ENCODE results near the gene TXNIP. TPM values are rescaled to one million over a fixed set of nuclear protein-coding genes. Genes with fewer than 3 reads are reported as not detected.
A peak's percentile ranks its signal among the peaks of the same experiment; 100 is the strongest.

Gene TXNIP
- total RNA-seq, 1 donor from 2014 or later = 107 TPM

DNA sequence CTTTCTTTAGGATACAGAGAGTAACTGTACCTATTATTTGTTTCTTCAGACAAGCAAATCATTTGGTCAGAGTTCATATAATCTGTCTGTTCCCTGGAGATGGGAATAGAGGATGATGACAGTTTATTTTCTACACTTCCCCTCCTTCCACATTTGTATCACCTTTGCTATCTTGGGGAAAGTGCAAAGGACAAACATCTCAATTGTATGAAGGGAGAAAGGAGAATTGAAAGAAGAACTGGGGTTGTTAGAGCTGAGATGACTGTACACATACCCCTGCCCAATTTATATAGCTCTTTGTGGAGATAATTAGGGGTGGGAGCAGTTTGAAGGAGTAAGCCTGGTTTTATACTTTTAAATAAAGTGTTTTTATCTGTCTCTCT is 17.9 kb downstream of the TXNIP start:
- Mint-ChIP-seq H3K36me3 (ENCODE audit: low read depth, unreplicated experiment) (no peaks in the 10 kb centered on the region), H3K9me3 (ENCODE audit: unreplicated experiment) (no peaks in the 10 kb centered on the region), H3K4me1 (ENCODE audit: unreplicated experiment) (peaks cover 3% of the 10 kb centered on the region), H3K27ac (ENCODE audit: unreplicated experiment) (no peak overlapping the region), H3K27me3 (ENCODE audit: unreplicated experiment) (peaks cover 4% of the 10 kb centered on the region), H3K4me3 (ENCODE audit: unreplicated experiment) (no peak overlapping the region)
- TF ChIP-seq CTCF (IDR thresholded peaks at IDR 0.05; ENCODE audit: unreplicated experiment) = no peak
- no peak for DNase-seq (ENCODE audit: low spot score)

DNA sequence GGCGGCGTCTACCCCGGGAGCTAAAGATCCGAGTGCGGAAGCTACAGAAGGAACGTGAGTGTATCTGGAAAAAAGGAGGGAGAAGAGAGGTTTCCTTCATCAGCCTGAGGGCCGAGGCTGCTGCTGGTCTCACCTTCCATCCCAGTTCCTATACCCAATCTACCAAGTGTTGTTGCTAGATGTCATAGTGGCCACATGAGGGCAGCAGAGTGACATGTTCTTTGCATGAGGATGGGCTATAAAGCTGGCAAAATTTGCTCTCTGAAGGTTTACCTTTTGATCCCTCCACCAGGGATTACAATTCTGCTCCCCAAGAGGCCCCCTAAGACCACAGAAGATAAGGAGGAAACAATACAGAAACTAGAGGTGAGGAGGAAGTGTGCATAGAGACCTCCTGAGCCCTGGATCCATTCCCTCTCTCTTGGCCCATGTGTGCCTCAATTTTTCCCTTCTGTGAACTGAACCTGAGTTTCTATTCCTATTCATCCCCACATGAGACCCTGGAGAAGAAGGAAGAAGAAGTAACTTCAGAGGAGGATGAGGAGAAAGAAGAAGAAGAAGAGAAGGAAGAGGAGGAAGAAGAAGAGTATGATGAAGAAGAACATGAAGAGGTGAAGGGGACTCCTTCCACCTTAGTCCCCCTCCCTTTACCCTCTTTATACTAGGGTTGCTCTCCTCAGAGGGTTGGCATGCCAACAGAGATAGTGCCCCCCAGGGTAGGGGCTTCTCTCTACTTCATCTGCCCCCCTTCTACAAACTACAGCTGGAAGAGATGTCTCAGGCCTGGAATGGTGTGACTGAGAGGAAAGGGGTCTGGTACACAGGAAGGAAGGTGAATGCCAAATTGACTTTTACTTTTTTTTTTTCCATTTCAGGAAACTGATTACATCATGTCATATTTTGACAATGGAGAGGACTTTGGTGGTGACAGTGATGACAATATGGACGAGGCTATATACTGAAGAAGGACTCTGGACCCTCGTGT is 18.6 kb downstream of the TXNIP start:
- H3K4me1 Mint-ChIP-seq (ENCODE audit: unreplicated experiment) = no peaks in the 10 kb centered on the region
- H3K4me3 Mint-ChIP-seq (ENCODE audit: unreplicated experiment) = peak overlapping the region; percentile 68
- H3K9me3 Mint-ChIP-seq (ENCODE audit: unreplicated experiment) = no peaks in the 10 kb centered on the region
- H3K36me3 Mint-ChIP-seq (ENCODE audit: low read depth, unreplicated experiment) = no peaks in the 10 kb centered on the region
- peaks cover 4% of the 10 kb centered on the region for H3K27me3 Mint-ChIP-seq (ENCODE audit: unreplicated experiment)
- TF ChIP-seq CTCF (IDR thresholded peaks at IDR 0.05; ENCODE audit: unreplicated experiment) = peak; percentile 86
- peak overlapping the region; percentile 43 for H3K27ac Mint-ChIP-seq (ENCODE audit: unreplicated experiment)
- DNase-seq (ENCODE audit: low spot score) = peak; percentile 55

GRCh38 chr1:145977016-145977415 is 19.4 kb downstream of the TXNIP start:
- Mint-ChIP-seq H3K36me3 (ENCODE audit: low read depth, unreplicated experiment) (no peaks in the 10 kb centered on the region), H3K4me1 (ENCODE audit: unreplicated experiment) (no peaks in the 10 kb centered on the region), H3K9me3 (ENCODE audit: unreplicated experiment) (no peaks in the 10 kb centered on the region), H3K4me3 (ENCODE audit: unreplicated experiment) (no peak overlapping the region), H3K27ac (ENCODE audit: unreplicated experiment) (peak overlapping the region; percentile 43), H3K27me3 (ENCODE audit: unreplicated experiment) (peaks cover 4% of the 10 kb centered on the region)
- TF ChIP-seq CTCF (IDR thresholded peaks at IDR 0.05; ENCODE audit: unreplicated experiment) = no peak
- DNase-seq (ENCODE audit: low spot score) = no peak

DNA sequence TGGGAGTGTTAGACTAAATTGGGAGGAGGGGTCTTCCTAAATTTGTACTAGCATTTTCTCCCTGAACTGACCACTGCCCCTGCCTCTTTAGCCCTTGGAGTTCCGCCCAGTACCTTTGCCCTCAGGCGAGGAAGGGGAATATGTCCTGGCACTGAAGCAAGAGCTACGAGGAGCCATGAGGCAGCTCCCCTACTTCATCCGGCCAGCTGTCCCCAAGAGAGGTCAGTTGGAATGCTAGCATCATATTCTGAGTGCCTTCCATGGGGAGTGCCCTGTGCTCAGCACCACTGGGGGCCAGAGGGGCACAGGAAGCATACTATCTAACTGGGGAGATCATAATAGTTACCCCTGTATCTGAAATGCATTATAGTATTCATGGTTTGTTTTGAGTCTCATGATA is 21.2 kb downstream of the TXNIP start:
- Mint-ChIP-seq H3K27ac (ENCODE audit: unreplicated experiment) (no peak overlapping the region), H3K9me3 (ENCODE audit: unreplicated experiment) (no peaks in the 10 kb centered on the region), H3K36me3 (ENCODE audit: low read depth, unreplicated experiment) (no peaks in the 10 kb centered on the region), H3K27me3 (ENCODE audit: unreplicated experiment) (peaks cover 4% of the 10 kb centered on the region), H3K4me3 (ENCODE audit: unreplicated experiment) (no peak overlapping the region), H3K4me1 (ENCODE audit: unreplicated experiment) (no peaks in the 10 kb centered on the region)
- no peak for DNase-seq (ENCODE audit: low spot score)
- no peak for TF ChIP-seq CTCF (IDR thresholded peaks at IDR 0.05; ENCODE audit: unreplicated experiment)

GRCh38 chr1:145974721-145975120 is 21.7 kb downstream of the TXNIP start:
- no peak for DNase-seq (ENCODE audit: low spot score)

More at GRCh38 chr1:145974721-145975120, 21.7 kb downstream of the TXNIP start:
- Mint-ChIP-seq H3K27me3 (ENCODE audit: unreplicated experiment) (peaks cover 4% of the 10 kb centered on the region), H3K9me3 (ENCODE audit: unreplicated experiment) (no peaks in the 10 kb centered on the region), H3K4me3 (ENCODE audit: unreplicated experiment) (no peak overlapping the region), H3K4me1 (ENCODE audit: unreplicated experiment) (no peaks in the 10 kb centered on the region), H3K36me3 (ENCODE audit: low read depth, unreplicated experiment) (no peaks in the 10 kb centered on the region), H3K27ac (ENCODE audit: unreplicated experiment) (no peak overlapping the region)
- TF ChIP-seq CTCF (IDR thresholded peaks at IDR 0.05; ENCODE audit: unreplicated experiment) = no peak
